Measurements from ENCODE around the gene DGKI. TPM values are rescaled to one million over a fixed set of nuclear protein-coding genes. Genes with fewer than 3 reads are reported as not detected.

Gene DGKI
- total RNA-seq, 1 experiment from 2014 or later = not detected

GRCh38 chr7:137742051-137742450 lies 104.7 kb downstream of the DGKI start:
- BruUV-seq (replicated peaks) = no TSS peak
- TF ChIP-seq CTCF (IDR thresholded peaks at IDR 0.05) = no peak
- TF ChIP-seq TCF7L2 (IDR thresholded peaks at IDR 0.05; ENCODE audit: low read depth, low read length) = no peak
- no peak for TF ChIP-seq REST (IDR thresholded peaks at IDR 0.05; ENCODE audit: insufficient read depth in 1 of 2, low read depth in 2 of 2, low read length in 1 of 2)
- no peak for TF ChIP-seq POLR2AphosphoS5 (IDR thresholded peaks at IDR 0.05; ENCODE audit: low read depth, low read length)
- DNase-seq (ENCODE audit: low read depth, low spot score) (no peak), ATAC-seq (no peak)
- H3K9me3 ChIP-seq (ENCODE audit: control insufficient read depth, insufficient read depth, low read depth, low read length) = no peaks in the 10 kb centered on the region
- ChIA-PET CTCF (no interaction called here), POLR2A (interaction anchor here (0.6 kb wide), 1 partner anchor 9 kb away, joined by 3 read pairs; no protein-coding TSS in a partner anchor)
- intact Hi-C loops (cut with micrococcal nuclease; ENCODE audit: unreplicated experiment) = no loop called here
- 0 out of 2 replicates have a peak, but pooled peaks cover 2% of the 10 kb centered on the region for H3K27me3 ChIP-seq (ENCODE audit: control insufficient read depth, insufficient read depth, low read length)
- no peak overlapping the region for H3K4me3 ChIP-seq (ENCODE audit: low read depth in 2 of 2, low read length in 2 of 2)
- H3K27ac ChIP-seq (ENCODE audit: low read length) = no peak overlapping the region
- no peaks in the 10 kb centered on the region for H3K36me3 ChIP-seq (ENCODE audit: control insufficient read depth, insufficient read depth, low read length)
- in situ Hi-C loops (cut with HindIII; ENCODE audit: low pct_unique_long_range_greater_than_20kb, low sequenced_read_pairs) = no loop called here
- H3K4me1 ChIP-seq (ENCODE audit: control insufficient read depth, insufficient read depth, low read length) = no peaks in the 10 kb centered on the region

GRCh38 chr7:137741443-137741842 lies 105.3 kb downstream of the DGKI start:
- POLR2A ChIA-PET = no interaction called here

More at GRCh38 chr7:137741443-137741842, 105.3 kb downstream of the DGKI start:
- in situ Hi-C loops (cut with HindIII; ENCODE audit: low pct_unique_long_range_greater_than_20kb, low sequenced_read_pairs) (no loop called here), intact Hi-C loops (cut with micrococcal nuclease; ENCODE audit: unreplicated experiment) (no loop called here)
- TF ChIP-seq TCF7L2 (IDR thresholded peaks at IDR 0.05; ENCODE audit: low read depth, low read length) (no peak), POLR2AphosphoS5 (IDR thresholded peaks at IDR 0.05; ENCODE audit: low read depth, low read length) (no peak), REST (IDR thresholded peaks at IDR 0.05; ENCODE audit: insufficient read depth in 1 of 2, low read depth in 2 of 2, low read length in 1 of 2) (no peak), CTCF (IDR thresholded peaks at IDR 0.05) (no peak), SIN3A (IDR thresholded peaks at IDR 0.05; ENCODE audit: borderline replicate concordance, insufficient read depth, low read depth, low read length) (no peak)
- Histone ChIP-seq H3K4me1 (ENCODE audit: control insufficient read depth, insufficient read depth, low read length) (no peaks in the 10 kb centered on the region), H3K27me3 (ENCODE audit: control insufficient read depth, insufficient read depth, low read length) (0 out of 2 replicates have a peak, but pooled peaks cover 2% of the 10 kb centered on the region), H3K4me3 (ENCODE audit: low read depth in 2 of 2, low read length in 2 of 2) (no peak overlapping the region), H3K27ac (ENCODE audit: low read length) (no peak overlapping the region), H3K9me3 (ENCODE audit: control insufficient read depth, insufficient read depth, low read depth, low read length) (no peaks in the 10 kb centered on the region), H3K36me3 (ENCODE audit: control insufficient read depth, insufficient read depth, low read length) (no peaks in the 10 kb centered on the region)
- no TSS peak for BruUV-seq (replicated peaks)
- CTCF ChIA-PET = no interaction called here
- ATAC-seq = no peak
- no peak for DNase-seq (ENCODE audit: low read depth, low spot score)
